Measurements from ENCODE around the gene IGFBP7. TPM values are rescaled to one million over a fixed set of nuclear protein-coding genes. Genes with fewer than 3 reads are reported as not detected.

The IGFBP7 gene
- total and polyA plus RNA-seq, 4 donors: 60.5 to 216 (median 205) TPM

- no peak overlapping the region for H3K9ac ChIP-seq (ENCODE audit: low read depth in 1 of 2, low read length in 2 of 2)
- H3K27ac ChIP-seq (ENCODE audit: low read depth in 1 of 2, low read length in 2 of 2): peak overlapping the region; percentile 32 to 72
- peaks cover 0 to 4% (median 0%) of the 10 kb centered on the region in 4 donors for H3K27me3 ChIP-seq (ENCODE audit: control insufficient read depth in 4 of 4, insufficient read depth in 4 of 4, low read length in 3 of 4)
- DNase-seq (ENCODE audit: low spot score): no peak
- WGBS: 56% methylated on average over 5 of the region's 5 CpGs
- H3K36me3 ChIP-seq (ENCODE audit: control insufficient read depth in 4 of 4, insufficient read depth in 3 of 4, low read depth in 1 of 4, low read length in 3 of 4): no peaks in the 10 kb centered on the region
- TF ChIP-seq JUND (IDR thresholded peaks at IDR 0.05) (no peak), HNF4G (IDR thresholded peaks at IDR 0.05) (no peak), SP1 (IDR thresholded peaks at IDR 0.05) (peak; percentile 23), YY1 (IDR thresholded peaks at IDR 0.05) (peak; percentile 13), RAD21 (IDR thresholded peaks at IDR 0.05) (no peak), RXRA (IDR thresholded peaks at IDR 0.05) (peak in 1 of 2 donors; percentile 32), NR2F2 (IDR thresholded peaks at IDR 0.05) (peak; percentile 86)
- TF ChIP-seq, protein P1, sequence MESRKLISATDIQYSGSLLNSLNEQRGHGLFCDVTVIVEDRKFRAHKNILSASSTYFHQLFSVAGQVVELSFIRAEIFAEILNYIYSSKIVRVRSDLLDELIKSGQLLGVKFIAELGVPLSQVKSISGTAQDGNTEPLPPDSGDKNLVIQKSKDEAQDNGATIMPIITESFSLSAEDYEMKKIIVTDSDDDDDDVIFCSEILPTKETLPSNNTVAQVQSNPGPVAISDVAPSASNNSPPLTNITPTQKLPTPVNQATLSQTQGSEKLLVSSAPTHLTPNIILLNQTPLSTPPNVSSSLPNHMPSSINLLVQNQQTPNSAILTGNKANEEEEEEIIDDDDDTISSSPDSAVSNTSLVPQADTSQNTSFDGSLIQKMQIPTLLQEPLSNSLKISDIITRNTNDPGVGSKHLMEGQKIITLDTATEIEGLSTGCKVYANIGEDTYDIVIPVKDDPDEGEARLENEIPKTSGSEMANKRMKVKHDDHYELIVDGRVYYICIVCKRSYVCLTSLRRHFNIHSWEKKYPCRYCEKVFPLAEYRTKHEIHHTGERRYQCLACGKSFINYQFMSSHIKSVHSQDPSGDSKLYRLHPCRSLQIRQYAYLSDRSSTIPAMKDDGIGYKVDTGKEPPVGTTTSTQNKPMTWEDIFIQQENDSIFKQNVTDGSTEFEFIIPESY (IDR thresholded peaks at IDR 0.05): no peak
- TF ChIP-seq, protein P2, sequence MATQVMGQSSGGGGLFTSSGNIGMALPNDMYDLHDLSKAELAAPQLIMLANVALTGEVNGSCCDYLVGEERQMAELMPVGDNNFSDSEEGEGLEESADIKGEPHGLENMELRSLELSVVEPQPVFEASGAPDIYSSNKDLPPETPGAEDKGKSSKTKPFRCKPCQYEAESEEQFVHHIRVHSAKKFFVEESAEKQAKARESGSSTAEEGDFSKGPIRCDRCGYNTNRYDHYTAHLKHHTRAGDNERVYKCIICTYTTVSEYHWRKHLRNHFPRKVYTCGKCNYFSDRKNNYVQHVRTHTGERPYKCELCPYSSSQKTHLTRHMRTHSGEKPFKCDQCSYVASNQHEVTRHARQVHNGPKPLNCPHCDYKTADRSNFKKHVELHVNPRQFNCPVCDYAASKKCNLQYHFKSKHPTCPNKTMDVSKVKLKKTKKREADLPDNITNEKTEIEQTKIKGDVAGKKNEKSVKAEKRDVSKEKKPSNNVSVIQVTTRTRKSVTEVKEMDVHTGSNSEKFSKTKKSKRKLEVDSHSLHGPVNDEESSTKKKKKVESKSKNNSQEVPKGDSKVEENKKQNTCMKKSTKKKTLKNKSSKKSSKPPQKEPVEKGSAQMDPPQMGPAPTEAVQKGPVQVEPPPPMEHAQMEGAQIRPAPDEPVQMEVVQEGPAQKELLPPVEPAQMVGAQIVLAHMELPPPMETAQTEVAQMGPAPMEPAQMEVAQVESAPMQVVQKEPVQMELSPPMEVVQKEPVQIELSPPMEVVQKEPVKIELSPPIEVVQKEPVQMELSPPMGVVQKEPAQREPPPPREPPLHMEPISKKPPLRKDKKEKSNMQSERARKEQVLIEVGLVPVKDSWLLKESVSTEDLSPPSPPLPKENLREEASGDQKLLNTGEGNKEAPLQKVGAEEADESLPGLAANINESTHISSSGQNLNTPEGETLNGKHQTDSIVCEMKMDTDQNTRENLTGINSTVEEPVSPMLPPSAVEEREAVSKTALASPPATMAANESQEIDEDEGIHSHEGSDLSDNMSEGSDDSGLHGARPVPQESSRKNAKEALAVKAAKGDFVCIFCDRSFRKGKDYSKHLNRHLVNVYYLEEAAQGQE (IDR thresholded peaks at IDR 0.05): peak; percentile 53
- H3K4me3 ChIP-seq (ENCODE audit: low read depth in 1 of 3, low read length in 3 of 3): no peak overlapping the region
- no peaks in the 10 kb centered on the region for H3K4me1 ChIP-seq (ENCODE audit: control insufficient read depth in 4 of 4, insufficient read depth in 4 of 4, low read length in 3 of 4)
- no peaks in the 10 kb centered on the region for H3K9me3 ChIP-seq (ENCODE audit: control insufficient read depth in 4 of 4, low read length in 3 of 4)
Measured at GRCh38 chr4:57080781-57081650, 29.2 kb downstream of the IGFBP7 start.

- H3K4me1 ChIP-seq (ENCODE audit: control insufficient read depth in 4 of 4, insufficient read depth in 4 of 4, low read length in 3 of 4): no peaks in the 10 kb centered on the region
- TF ChIP-seq, protein P3, sequence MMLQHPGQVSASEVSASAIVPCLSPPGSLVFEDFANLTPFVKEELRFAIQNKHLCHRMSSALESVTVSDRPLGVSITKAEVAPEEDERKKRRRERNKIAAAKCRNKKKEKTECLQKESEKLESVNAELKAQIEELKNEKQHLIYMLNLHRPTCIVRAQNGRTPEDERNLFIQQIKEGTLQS (IDR thresholded peaks at IDR 0.05): no peak
- TF ChIP-seq RAD21 (IDR thresholded peaks at IDR 0.05): no peak
- TF ChIP-seq YY1 (IDR thresholded peaks at IDR 0.05): no peak
- TF ChIP-seq TAF1 (conservative IDR thresholded peaks at IDR 0.05): no peak
- TF ChIP-seq HNF4A (conservative IDR thresholded peaks at IDR 0.05): no peak
- TF ChIP-seq FOXA1 (IDR thresholded peaks at IDR 0.05): no peak
- no peak for TF ChIP-seq EGR1 (IDR thresholded peaks at IDR 0.05; ENCODE audit: low read depth in 2 of 2)
- no peak for TF ChIP-seq NR2F2 (IDR thresholded peaks at IDR 0.05)
- no peak for TF ChIP-seq CTCF (IDR thresholded peaks at IDR 0.05; ENCODE audit: low read depth, low read length, missing input control)
- no peak overlapping the region for H3K4me3 ChIP-seq (ENCODE audit: low read depth in 1 of 3, low read length in 3 of 3)
- peaks cover 0 to 4% (median 0%) of the 10 kb centered on the region in 4 donors for H3K27me3 ChIP-seq (ENCODE audit: control insufficient read depth in 4 of 4, insufficient read depth in 4 of 4, low read length in 3 of 4)
- no peak overlapping the region for H3K9ac ChIP-seq (ENCODE audit: low read depth in 1 of 2, low read length in 2 of 2)
- 27% methylated on average over 10 of the region's 10 CpGs for WGBS
- H3K27ac ChIP-seq (ENCODE audit: low read depth in 1 of 2, low read length in 2 of 2): no peak overlapping the region
- no peak for DNase-seq (ENCODE audit: low spot score)
- H3K9me3 ChIP-seq (ENCODE audit: control insufficient read depth in 4 of 4, low read length in 3 of 4): no peaks in the 10 kb centered on the region
- H3K36me3 ChIP-seq (ENCODE audit: control insufficient read depth in 4 of 4, insufficient read depth in 3 of 4, low read depth in 1 of 4, low read length in 3 of 4): no peaks in the 10 kb centered on the region
Measured at GRCh38 chr4:57078685-57079521, 31.3 kb downstream of the IGFBP7 start.

All from liver (tissue), 9 donors.